HG03460 (cell line): ENCODE data around the gene GADD45B.
"Not testable (repeated sequence)": the region's sequence is repeated elsewhere in the genome, so short reads cannot be mapped to it uniquely, and the experiment has no call there.

Experiments
- ATAC-seq: cut with Tn5 transposase; IDR thresholded peaks from one replicate; pipeline ENCODE4 v1.9.1; 2021; ENCODE audit not compliant: unreplicated experiment

GADD45B gene

GRCh38 chr19:2487842-2488241, 11.9 kb downstream of the GADD45B start:
- ATAC-seq = no peak

DNA sequence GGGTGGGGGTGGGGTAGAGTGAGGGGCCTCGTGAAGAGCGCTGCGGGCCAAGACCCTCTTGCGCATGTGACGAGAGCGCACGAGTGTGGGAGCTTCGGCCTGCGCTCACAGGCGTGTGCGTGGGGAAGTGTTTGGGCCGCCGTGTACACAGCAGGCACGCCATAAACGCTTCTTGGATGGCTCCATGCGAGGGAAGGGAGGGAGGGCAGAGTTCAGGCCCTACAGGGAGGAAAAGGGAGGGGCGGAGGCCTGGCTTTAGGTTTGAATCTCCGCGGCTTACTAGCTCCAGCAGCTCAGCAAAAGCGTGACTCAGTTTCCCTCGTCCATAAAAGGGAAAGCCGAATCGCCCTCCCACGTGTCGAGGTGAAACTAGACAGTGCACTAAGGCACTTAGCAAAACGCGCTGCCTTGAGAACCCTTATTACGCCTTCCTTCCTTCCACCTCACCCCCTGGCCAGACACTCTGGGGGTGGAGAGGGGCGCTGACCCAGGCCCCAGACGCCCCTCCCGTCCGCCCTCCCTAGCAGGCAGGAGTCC, 12.5 kb downstream of the GADD45B start:
- ATAC-seq = no peak

GRCh38 chr19:2488942-2489731, 13.2 kb downstream of the GADD45B start:
- no peak for ATAC-seq

DNA sequence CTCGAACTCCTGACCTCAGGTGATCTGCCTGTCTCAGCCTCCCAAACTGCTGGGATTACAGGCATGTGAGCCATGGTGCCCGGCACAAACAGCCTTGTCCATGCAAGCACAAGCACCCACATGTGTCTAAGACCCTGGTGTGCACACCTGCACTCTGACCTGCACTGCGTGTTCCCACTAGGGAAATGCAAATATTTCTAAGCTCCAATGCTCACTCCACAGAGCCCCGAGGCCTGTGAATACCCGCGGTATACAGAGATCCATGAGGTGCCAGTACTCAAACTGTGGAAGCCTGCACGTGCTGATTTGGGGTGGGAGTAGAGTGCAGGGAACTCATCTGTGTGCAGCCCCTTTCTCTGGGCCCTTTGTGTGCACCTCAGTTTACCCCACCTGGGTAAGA, 14.7 kb downstream of the GADD45B start:
- ATAC-seq = no peak

GRCh38 chr19:2491130-2491801, 15.3 kb downstream of the GADD45B start:
- no peak for ATAC-seq

- ATAC-seq = no peak
These were observed 16.9 kb downstream of the GADD45B start for GRCh38 chr19:2492870-2493269.

DNA sequence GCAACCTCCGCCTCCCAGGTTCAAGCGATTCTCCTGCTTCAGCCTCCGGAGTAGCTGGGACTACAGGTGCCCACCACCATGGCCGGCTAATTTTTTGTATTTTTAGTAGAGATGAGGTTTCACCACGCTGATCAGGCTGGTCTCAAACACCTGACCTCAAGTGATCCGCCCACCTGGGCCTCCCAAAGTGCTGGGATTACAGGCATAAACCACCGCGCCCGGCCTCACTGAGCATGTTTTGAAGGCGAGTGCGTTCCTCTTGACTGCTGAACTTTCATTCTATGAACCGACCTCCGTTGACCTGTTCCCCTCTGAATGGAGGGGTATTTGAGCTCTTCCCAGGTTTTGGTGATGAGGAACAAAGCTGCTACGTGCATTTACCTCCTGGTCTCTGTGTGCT, 17.5 kb downstream of the GADD45B start:
- ATAC-seq = not testable (repeated sequence)

GRCh38 chr19:2494084-2494446, 18.1 kb downstream of the GADD45B start:
- ATAC-seq = no peak

DNA sequence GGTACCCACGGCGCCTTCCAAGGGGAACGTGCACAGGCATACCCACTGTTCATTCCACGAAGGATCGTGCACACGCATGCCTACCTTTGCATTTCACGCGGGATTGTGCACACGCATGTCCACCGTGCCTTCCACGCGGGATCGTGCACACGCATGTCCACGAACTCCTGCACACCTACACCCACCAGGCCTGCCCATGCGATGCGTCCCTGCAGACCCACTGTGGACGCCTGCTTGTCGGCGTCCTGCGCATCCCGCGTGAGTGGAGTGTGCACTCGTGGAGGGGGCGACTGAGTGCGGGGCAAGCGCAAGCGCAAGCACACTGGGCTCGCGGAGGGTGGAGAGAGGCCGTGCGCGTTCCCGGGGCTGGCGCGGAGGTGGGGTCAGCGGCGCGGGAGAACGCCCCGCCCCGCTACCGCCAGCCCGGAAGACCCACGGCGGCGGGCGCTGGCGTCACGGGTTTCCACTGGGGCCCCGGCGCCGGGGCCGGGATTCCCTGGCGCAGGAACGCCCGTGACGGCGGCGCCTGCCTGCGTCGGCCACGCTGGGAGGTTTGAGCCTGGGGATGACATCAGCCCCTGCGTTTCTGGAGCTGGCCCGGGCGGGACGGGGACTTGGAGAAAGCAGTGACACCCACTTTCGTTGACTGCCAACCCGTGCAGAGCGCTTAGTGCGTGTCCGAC, 18.7 kb downstream of the GADD45B start:
- ATAC-seq = no peak

DNA sequence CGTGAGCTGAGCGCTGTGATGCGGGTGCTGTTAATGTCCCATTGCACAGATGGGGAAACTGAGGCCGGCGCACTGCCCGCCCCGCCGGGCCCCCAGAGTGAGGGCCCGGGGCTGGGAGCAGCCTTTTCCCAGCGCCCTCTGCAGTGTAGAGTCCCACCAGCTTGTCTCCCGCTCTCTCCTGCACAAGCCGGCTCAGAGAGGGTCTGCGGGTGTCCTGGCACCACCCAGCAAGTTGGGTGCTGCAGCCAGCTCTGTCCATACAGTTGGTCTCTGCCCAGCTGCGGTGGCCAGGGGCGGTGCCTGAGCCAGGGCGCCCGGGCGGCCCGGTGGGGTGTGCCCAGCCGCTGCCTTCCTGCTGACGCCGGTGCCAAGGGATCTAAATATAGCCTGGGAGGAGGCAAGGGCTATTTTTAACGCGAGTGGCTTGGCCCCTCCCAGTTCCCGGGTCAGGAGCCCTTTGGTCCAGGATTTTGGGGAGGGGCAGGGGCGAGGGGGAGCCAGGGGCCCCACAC, 19.3 kb downstream of the GADD45B start:
- no peak for ATAC-seq

DNA sequence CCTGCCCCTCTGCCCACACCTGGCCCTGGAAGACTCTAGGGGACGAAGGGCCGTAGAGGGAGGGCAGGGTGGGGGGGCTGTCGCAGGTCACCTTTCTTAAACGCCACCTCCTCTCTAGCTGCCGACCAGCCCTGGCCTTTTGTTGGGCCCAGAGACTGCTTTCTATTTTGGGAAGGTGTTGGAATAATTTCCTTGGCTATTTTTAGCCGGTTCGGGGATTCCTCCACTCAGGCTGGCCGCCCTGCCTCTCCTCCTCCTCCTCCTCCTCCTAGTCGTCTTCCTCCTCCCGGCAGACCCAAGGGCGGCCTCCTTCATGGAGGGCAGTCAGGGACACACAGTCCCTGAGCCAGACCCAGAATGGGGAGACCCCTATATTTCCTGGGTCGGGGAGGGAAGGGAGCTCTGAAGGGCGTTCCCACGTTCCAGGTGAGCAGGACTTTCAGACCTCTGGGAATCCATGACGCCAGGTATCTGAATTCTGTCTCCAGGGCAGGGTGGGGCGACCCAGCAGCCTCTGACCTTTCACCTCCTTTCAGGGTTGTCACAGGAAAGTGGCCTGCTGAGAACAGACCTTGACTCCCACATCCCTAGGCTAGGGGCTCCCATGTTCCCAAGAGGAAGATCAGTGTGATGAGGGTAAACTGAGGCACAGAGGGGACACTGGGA, 19.9 kb downstream of the GADD45B start:
- no peak for ATAC-seq

GRCh38 chr19:2497186-2497585, 21.3 kb downstream of the GADD45B start:
- no peak for ATAC-seq

GRCh38 chr19:2500156-2500555, 24.2 kb downstream of the GADD45B start:
- no peak for ATAC-seq

- no peak for ATAC-seq
These were observed 24.9 kb downstream of the GADD45B start for GRCh38 chr19:2500841-2501261.

DNA sequence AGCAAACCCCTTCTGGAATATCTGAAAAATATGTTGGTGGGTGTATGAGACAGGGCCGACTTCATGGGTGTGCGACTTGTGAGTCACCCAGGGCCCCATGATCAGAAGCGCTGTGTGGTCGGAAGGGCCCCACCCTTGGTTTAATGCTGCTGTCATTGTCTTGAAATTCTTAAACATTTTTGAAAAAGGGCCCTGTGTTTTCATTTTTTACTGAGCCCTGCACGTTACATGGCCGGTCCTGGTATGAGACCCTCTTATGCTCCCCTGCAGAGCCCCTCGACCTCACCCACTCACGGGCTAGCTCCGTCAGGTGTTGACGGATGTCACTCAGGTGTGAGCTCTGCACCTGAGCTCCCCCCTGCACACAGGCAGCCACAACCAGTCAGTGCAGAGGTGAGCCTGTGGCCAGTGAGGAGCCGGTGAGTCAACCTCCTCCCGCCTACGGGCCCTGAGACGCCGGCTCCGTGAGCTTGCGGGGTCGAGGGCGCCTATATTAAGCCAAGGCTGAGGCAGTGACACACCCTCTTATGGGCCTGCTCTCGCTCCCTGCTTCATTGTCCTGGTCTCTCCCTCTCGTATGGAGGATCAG, 27.7 kb downstream of the GADD45B start:
- ATAC-seq = no peak

GRCh38 chr19:2506656-2507055, 30.7 kb downstream of the GADD45B start:
- not testable (repeated sequence) for ATAC-seq

- ATAC-seq = no peak
These were observed 31.2 kb downstream of the GADD45B start for GRCh38 chr19:2507109-2507508.

GRCh38 chr19:2509096-2509495, 33.2 kb downstream of the GADD45B start:
- ATAC-seq = no peak

DNA sequence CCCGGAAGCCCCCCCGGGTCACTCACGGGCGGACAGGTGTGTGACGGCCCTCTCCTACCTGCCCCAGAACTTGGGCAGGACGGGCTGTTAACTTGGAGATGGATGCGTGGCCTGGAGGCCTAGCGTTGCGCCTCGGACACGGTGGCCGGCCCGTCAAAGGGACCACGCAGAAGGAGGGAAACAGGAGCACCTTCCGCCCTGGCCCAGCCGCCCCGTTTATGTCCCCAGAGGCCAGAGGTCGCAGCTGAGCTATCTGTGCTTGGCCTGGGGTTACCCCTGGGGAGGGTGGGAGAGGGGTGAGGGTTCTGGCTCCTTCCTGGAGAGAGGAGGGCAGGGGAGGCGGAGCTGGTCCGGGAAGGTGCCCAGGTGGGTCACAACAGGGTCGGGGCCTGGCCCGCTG, 35.6 kb downstream of the GADD45B start:
- no peak for ATAC-seq

GRCh38 chr19:2511991-2512390, 36.1 kb downstream of the GADD45B start:
- ATAC-seq = no peak
